Measurements from ENCODE around the gene N4BP2L2.

GRCh38 chr13:32413284-32413683 lies 125.3 kb downstream of the N4BP2L2 start:
- TF ChIP-seq EZH2 (IDR thresholded peaks at IDR 0.05; ENCODE audit: low read depth, unreplicated experiment) (no peak), CTCF (conservative IDR thresholded peaks at IDR 0.05; ENCODE audit: low read depth in 2 of 2) (no peak), POLR2AphosphoS5 (IDR thresholded peaks at IDR 0.05; ENCODE audit: low read depth) (no peak), CREB1 (CRISPR knock-in tag; IDR thresholded peaks at IDR 0.05; ENCODE audit: low read depth) (no peak), JUNB (IDR thresholded peaks at IDR 0.05; ENCODE audit: unreplicated experiment) (no peak), ETS1 (IDR thresholded peaks at IDR 0.05) (no peak), REST (IDR thresholded peaks at IDR 0.05; ENCODE audit: unreplicated experiment) (no peak), EZH2phosphoT487 (IDR thresholded peaks at IDR 0.05; ENCODE audit: unreplicated experiment) (no peak), STAT1 (IDR thresholded peaks at IDR 0.05; ENCODE audit: unreplicated experiment) (no peak), ZNF114 (CRISPR knock-in tag; IDR thresholded peaks at IDR 0.05) (no peak)

Data from GM23338 (cell line).